NCI-H2196 (cell line): ENCODE measurements around the gene NUDT9.
A peak's percentile ranks its signal among the peaks of the same experiment; 100 is the strongest.
"Not testable (repeated sequence)": the region's sequence is repeated elsewhere in the genome, so short reads cannot be mapped to it uniquely, and the experiment has no call there.

Source experiments
- DNase-seq: peaks from one replicate; lab custom pipeline; 2025; ENCODE audit not compliant: unreplicated experiment; lab: John Stamatoyannopoulos, UW

Gene NUDT9

GRCh38 chr4:87461281-87461700 is 38.9 kb downstream of the NUDT9 start:
- DNase-seq, result no peak

GRCh38 chr4:87462102-87462501 is 39.7 kb downstream of the NUDT9 start:
- DNase-seq, result no peak

- peak; percentile 7 for DNase-seq
Observed at GRCh38 chr4:87465739-87466366, 43.5 kb downstream of the NUDT9 start.

- no peak for DNase-seq
Observed at GRCh38 chr4:87469390-87469789, 47.0 kb downstream of the NUDT9 start.

GRCh38 chr4:87476934-87477333 is 54.6 kb downstream of the NUDT9 start:
- DNase-seq, result no peak

- DNase-seq, result no peak
Observed at GRCh38 chr4:87478732-87479250, 56.4 kb downstream of the NUDT9 start.

GRCh38 chr4:87481377-87481776 is 59.0 kb downstream of the NUDT9 start:
- DNase-seq, result no peak

GRCh38 chr4:87483247-87483646 is 60.9 kb downstream of the NUDT9 start:
- DNase-seq, result not testable (repeated sequence)

- not testable (repeated sequence) for DNase-seq
Observed at GRCh38 chr4:87488666-87489065, 66.3 kb downstream of the NUDT9 start.

- DNase-seq, result no peak
Observed at GRCh38 chr4:87489678-87490077, 67.3 kb downstream of the NUDT9 start.

GRCh38 chr4:87490664-87491369 is 68.4 kb downstream of the NUDT9 start:
- DNase-seq, result no peak

GRCh38 chr4:87491436-87491835 is 69.1 kb downstream of the NUDT9 start:
- DNase-seq, result no peak

- not testable (repeated sequence) for DNase-seq
Observed at GRCh38 chr4:87491851-87492250, 69.5 kb downstream of the NUDT9 start.

- no peak for DNase-seq
Observed at GRCh38 chr4:87493115-87493514, 70.7 kb downstream of the NUDT9 start.

GRCh38 chr4:87497159-87497558 is 74.8 kb downstream of the NUDT9 start:
- DNase-seq, result no peak

- no peak for DNase-seq
Observed at GRCh38 chr4:87497578-87497977, 75.2 kb downstream of the NUDT9 start.

GRCh38 chr4:87498446-87498900 is 76.1 kb downstream of the NUDT9 start:
- no peak for DNase-seq

GRCh38 chr4:87499403-87500091 is 77.2 kb downstream of the NUDT9 start:
- DNase-seq, result no peak

- no peak for DNase-seq
Observed at GRCh38 chr4:87500092-87500462, 77.7 kb downstream of the NUDT9 start.

- peak; percentile 11 for DNase-seq
Observed at GRCh38 chr4:87502580-87503238, 80.3 kb downstream of the NUDT9 start.

GRCh38 chr4:87505862-87506261 is 83.5 kb downstream of the NUDT9 start:
- DNase-seq, result no peak
